Stimulated activated CD8-positive, alpha-beta memory T cell treated with anti-CD3 and anti-CD28 coated beads, Interleukin-12 subunit alpha, Interleukin-12 subunit beta, amount 100 ng/mL, for 1 hour (primary cell): ENCODE results near the gene PIEZO1.

ENCODE experiments used
- DNase-seq: peaks from one replicate; pipeline ENCODE4 v3.0.0-alpha.2; 2020; ENCODE audit warnings: low read depth

The PIEZO1 gene

DNA sequence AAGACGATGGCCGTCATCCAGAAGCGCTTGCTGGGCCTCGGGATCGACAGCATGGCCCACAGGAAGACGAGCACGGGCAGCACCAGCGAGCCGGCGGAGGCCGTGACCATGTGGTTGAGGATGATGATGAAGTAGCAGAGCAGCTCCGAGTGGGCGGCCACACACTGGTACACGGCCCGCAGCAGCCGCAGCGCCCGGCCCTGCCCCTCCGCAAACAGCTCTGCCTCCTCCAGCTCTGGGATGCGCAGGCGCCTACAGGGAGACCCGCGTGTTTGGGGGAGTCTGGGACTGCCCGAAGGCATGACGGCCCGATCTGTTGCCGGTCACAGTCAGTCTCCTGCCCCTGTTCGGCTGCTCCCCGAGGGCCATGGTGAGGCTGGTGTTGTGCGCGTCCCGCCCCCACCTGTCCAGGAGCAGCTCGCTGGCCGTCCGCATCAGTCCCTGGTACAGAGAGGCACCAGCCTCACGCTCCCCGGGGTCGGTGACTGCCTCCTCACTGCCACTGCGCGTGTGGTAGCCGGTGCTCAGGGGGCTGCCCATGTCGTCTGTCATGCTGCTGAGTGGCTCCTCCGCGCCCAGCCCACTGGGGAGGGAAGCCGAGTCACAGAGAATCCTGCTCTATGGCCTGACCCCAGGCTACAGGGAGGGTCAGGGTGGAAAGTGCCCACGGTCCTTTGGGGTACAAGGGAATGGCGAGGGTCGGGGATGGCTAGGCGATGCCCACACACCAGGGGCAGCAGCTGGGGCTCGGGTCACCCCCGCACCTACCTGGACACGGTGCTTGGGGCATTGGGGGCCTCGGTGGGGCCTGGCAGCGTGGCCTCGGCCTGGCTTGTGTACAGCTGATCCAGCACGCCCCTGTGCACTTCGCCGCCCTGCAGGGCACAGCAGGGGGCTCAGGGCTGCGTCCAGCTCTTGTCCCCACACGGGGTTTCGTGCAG, 62.9 kb downstream of the PIEZO1 start:
- no peak for DNase-seq

DNA sequence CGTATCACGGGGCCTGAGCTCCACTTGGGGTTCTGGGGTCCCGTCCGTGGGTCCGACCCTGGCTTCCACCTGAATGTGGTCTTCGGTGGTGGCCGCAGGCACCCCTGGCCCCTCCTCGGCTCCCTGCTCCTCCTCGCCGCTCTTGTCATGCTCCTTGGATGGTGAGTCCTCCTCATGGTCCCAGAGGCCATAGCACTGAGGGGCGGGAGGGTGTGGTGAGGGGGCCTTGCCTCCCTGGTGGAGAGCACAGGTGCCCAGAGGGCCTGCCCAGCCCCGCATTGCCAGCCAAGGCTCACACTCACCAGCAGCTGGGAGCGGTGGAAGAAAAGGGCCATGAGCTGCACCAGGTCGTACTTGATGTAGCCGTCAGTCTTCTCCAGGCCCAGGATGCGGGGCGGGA, 63.8 kb downstream of the PIEZO1 start:
- no peak for DNase-seq

DNA sequence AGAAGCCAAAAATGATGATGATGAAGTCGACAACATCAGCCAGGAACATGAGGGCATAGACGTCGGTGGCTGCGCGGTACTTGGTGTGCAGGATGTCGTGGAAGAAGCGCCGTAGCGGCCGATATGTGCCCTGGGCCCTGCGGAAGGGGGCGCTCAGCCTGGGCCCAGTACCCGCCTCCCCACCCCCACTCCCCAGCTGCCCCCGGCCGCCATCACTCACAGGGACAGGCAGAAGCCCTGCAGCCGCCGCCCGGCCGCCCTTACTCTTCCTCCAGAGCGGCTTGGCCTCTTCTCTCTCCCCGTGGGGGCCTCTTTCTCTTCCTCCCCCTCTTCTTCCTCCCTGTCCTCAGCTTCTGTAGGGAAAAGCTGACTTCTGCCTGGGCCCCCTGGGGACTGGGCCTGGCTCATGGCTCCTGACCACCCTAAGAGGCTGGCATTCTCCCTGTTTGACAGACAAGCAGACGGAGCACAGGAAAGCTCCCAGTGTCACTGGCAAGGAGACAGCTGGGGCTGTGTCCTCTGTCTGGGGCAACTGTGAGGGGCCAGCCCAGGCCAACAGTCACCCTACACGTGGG, 64.5 kb downstream of the PIEZO1 start:
- DNase-seq, result no peak

DNA sequence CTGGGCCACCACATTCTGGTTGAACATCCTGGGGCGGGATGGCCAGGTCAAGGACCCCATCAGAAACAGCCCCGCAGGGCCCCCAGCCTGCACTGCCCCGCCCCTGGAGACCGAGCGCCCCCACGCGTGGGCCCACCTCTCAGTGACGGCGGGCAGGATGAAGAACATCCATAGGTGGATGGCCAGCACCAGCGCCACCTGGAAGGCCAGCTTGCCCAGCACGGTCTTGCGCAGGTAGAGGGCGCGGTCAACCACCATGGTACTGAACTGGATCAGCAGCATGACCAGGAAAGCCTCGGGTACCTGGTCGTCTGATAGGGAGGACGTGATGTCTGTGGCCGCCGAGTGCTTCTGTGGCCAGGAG, 65.1 kb downstream of the PIEZO1 start:
- DNase-seq, result no peak

DNA sequence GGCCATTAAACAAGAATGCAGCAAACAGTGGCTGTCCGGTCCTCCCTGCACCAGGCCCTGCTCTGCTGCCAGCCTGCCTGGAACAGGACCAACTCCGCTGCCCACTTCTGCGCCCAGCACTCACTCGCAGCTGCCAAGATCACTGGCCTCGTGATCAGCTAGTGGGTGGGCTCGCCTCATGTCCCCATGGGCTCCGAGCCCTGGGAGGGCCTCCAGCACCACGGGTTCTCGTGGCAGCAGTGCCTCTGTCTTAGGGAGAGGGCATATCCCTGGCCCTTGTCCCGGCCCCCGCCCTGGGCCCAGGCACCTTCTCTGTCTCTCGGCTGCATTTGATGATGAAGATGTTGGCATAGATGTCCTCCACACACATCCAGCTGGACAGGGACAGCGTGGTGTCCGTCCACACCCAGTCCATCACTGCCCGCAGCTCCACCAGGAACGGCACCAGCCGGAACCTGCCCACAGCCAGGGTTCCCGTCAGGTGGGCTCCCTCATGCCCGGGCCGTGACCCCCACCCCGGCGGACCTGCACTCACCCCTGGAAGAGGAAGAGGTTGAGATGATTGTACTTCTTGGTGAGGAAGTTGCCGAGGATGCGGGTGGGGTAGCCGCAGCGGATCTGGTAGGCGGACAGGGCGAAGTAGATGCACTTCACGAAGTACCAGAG, 65.6 kb downstream of the PIEZO1 start:
- DNase-seq, result no peak

DNA sequence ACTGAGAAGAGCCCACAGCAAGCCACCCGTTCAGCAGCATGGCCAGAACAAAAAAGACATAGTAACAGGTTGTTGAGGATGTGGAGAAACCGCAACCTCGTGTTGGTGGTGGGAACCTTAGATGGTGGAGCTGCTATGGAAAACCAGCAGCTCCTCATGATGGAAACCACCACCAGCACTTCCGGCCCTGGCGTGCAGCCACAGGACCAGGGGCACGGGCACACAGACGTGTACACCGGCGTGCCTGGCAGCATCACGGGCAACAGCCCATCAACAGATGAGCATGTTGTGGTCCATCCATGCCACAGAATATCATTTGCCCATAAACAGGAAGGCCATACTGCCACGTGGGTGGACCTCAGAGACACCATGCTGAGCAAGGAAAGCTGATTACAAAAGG, 66.8 kb downstream of the PIEZO1 start:
- no peak for DNase-seq

DNA sequence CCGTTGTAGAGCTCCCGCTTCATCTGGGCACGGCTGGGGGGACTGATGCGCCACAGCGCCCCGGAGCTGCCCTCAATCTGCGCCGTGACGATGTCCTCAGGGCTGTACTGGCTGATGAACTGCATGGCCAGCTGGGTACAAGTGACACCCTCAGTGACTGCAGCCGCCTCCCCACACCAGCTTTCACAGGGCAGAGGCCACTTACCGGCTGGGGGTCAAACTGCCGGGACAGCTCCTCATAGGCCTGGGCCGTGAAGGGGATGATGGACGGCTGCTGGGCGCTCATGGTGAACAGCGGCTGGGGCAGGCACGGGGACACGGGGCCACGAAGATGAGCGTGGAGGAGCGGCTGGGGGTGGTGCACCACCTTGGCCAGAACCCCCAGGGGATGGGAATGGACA, 68.4 kb downstream of the PIEZO1 start:
- no peak for DNase-seq

DNA sequence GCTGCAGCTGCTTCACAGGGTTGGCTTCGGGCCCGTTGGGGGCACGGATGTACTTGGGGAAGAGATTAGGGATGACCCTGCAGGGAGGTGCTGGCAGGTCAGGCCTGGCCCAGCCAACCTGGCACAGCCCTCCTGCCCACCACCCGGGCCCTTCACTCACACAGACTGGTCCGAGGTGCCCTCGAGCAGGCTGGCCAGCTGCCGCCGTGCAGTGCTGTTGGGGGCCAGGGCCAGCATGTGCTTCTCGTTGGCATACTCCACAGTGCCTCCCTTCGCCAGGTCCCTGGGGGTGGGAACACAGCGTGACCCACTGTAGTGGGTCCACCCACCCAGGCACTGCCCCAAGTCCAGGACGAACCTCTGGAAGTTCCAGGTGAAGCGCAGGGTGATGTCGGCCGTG, 68.8 kb downstream of the PIEZO1 start:
- DNase-seq, result no peak

DNA sequence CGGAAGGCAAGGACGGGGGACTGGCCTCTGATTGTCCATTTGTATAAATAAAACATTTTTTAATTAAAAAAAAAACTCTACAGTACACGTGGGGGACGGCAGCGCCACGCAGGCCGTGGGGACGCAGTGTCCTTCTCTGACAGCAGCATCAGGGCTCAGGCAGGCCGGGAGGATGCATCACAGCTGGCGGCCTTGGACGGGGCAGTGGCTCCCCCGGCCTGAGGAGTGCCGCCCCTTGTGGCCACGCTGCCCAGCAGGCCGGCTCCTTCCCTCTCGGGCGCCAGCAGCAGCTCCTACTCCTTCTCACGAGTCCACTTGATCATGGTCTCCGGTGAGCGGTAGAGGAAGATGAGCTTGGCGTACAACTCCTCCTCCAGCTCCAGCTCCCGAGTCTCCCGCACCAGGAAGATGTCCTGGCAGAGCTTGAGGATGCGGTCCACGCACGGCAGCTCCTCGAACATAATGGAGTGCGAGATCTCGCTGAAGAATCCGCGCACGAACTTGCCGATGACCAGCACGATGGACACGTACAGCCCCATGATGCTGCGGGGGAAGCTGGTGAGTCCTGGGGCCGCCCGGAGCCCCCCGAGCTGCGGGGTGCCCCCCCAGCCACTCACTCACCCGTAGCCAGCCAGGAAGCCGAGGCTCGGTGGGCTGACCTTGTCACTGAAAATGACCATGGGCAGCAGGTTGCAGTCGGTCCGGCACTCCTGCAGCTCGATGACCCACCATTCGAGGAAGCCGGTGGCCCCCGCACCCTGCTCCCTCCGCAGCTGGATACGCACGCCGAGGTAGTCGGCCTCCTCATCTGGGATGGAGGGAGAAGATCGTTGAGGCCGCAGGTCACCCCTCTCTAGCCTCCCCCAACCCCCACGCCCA, 69.5 kb downstream of the PIEZO1 start:
- DNase-seq, result no peak

DNA sequence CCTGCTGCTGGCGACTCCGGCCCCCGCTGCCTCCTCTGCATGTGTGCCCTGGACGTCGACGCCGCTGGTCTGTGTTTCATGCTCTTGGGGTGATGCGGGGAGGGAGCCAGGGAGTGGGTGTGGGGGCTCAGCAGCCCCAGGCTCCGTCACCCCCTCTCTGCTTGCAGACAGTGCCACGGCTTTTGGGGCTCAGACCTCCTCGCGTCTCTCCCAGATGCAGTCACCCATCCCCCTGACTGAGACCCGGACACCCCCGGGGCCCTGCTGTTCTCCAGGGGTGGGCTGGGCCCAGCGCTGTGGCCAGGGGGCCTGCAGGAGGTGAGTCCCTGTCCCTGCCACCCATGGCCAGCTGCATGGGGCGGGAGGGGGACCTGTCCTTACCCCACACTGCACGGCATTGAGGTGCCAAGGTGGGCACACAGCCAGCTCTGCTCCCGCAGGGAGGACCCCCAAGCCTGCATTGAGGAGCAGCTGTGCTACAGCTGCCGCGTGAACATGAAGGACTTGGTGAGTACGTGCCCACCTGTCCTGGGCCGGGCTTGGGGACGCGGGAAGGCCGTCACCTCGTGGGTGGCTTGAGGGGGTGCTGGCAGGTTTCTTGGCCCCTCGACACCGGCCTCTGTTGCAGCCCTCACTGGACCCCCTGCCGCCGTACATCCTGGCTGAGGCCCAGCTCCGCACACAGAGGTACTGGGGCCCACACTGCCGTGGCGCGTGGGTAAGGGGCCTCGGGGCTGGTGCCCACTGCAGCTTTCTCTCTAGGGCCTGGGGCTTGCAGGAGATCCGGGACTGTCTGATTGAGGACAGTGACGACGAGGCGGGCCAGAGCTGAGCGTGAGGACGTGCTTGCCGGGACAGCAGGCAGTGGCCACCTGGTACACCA, 70.4 kb downstream of the PIEZO1 start:
- DNase-seq, result no peak

DNA sequence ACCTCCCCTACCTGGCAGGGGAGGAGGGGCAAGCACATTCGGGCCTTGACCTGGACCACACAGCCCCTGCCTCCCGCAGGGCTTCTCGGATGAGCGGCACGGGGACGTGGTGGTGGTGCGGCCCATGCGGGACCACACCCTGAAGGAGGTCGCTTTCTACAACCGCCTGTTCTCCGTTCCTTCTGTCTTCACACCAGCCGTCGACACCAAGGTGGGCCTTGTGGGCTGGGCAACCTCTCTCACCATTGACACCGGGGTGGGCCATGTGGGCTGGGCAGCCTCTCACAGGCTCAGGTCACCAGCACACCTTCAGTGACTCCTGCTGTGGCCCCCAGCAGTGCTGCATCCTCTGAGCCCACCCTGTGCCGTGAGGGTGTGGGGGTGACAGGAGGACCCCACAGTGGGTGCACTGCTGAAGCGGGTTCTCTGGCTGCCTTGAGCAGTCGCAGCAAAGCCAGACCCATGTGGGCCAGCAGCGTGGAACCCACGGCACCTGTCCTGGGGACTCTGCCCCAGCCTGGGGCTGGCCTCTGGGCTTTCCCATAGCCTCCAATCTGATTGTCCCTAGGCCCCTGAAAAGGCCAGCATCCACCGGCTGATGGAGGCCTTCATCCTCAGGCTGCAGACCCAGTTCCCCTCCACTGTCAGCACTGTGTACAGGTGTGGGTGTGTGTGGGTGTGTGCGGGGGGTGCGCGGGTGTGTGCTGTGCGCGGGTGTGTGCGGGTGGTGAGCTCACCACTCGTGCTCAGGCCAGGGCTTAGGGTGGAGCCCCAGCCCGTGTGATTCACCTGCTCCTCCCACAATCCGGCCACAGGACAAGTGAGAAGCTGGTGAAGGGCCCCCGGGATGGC, 71.2 kb downstream of the PIEZO1 start:
- DNase-seq, result no peak

DNA sequence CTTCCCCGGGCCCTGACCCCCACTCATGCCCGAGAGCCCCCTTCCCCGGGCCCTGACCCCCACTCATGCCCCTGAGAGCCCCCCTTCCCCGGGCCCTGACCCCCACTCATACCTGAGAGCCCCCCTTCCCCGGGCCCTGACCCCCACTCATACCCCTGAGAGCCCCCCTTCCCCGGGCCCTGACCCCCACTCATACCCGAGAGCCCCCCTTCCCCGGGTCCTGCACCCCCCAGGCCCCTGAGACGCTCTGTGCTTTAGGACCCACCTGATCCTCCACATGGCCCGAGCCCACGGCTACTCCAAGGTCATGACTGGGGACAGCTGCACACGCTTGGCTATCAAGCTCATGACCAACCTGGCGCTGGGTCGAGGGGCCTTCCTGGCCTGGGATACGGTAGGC, 72.0 kb downstream of the PIEZO1 start:
- DNase-seq, result no peak

DNA sequence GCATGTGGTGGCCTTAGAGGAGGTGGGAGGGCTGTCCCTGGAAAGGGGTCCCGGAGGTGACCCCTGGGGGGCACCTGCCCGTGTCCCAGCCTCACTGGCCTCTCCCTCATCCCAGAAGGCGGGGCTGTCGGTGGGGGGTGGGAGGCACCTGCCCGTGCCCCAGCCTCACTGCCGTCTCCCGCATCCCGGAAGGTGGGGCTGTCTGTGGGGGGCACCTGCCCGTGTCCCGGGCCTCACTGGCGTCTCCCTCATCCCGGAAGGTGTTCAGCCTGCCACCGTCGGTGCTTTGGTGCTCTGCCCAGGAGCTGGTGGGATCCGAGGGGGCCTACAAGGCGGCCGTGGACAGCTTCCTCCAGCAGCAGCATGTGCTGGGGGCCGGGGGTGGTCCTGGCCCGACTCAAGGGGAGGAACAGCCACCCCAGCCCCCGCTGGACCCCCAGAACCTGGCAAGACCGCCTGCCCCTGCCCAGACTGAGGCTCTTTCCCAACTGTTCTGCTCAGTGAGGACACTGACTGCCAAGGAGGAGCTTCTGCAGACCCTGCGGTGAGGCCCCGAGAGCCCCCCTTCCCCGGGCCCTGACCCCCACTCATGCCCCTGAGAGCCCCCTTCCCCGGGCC, 72.5 kb downstream of the PIEZO1 start:
- DNase-seq, result no peak

DNA sequence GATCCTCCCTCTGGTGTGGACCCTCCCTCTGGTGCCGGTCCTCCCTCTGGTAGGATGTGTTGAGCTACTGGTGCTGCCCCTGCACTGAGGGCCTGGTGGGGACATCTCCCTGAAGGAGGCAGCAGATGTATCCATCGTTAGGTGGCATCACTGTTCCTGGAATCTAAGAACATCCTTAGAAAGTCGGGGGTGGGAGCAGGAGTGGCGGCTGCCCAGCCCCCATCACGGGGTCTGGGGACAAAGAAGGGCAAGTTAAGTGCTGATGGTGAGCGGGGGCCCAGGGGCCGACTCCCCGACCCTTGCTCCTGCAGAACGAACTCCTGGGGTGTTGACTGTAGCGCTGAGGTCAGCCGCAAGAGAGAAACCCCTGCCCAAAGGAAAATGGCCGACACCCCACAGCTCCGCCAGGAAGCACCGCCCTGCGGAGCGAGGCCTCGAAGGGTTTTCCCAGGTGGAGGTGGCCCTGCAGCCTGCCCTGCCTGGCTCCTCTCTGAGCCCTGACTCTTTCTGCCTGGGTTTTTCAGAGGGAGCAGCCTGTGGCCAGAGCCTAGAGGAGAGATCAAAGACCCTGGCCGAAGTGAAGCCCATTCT, 73.2 kb downstream of the PIEZO1 start:
- DNase-seq, result no peak

DNA sequence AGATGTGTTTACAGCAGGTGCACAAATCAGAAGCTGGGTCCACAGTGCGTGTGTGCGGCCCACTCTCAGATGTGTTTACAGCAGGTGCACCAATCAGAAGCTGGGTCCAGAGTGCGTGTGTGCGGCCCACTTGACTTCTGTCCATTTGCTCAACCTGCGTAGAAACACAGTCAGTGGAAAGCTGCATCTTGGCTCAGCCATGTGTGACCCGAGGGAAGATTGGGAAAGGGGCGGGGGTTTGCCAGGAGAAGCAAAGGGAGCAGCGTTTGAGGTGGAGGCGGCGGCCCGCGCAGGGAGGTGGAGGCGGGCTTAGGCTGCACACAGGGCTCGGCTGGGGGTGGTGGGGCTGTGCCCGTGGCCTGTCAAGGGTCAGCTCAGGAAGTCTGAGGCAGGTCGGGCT, 74.5 kb downstream of the PIEZO1 start:
- DNase-seq, result no peak

DNA sequence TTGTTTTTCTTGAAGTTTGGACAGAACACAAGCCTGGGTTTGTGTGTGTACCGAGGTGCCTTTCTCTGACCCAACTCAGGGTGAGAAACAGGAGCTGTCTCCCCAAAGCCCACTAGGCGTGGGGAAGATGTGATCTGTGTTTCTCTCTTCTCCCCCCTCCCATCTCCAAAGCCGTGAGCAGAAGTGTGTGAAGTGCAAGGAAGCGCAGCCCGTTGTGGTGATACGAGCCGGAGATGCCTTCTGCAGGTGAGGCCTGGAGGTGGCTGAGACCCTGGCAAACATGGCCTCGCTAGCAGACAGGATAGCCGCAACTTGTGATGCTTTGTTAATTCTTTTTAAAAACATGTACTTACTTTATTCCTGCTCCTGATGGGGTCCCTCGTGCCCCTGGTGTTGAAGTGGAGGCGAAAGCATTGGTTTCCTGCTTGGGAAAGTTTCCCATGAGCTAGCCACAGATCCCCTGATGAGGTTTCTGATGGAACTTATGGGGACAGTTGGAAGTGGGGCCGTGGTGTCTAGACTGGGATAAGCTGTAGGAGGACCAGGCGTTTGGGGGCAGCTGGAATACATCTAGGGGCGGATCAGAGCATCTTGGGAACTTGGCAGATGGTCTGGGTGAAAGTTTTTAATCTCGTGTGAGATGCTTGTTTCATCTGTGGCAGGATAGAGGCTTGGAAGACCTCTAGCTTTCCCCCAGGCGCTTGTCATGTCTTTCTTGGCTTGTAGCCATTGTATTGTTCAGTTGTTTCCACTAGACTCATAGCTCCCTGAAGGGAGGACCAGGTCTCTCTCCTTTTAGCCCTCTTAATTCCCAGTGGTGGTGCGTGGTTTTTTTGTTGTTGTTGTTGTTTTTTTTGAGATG, 77.8 kb downstream of the PIEZO1 start:
- no peak for DNase-seq

DNA sequence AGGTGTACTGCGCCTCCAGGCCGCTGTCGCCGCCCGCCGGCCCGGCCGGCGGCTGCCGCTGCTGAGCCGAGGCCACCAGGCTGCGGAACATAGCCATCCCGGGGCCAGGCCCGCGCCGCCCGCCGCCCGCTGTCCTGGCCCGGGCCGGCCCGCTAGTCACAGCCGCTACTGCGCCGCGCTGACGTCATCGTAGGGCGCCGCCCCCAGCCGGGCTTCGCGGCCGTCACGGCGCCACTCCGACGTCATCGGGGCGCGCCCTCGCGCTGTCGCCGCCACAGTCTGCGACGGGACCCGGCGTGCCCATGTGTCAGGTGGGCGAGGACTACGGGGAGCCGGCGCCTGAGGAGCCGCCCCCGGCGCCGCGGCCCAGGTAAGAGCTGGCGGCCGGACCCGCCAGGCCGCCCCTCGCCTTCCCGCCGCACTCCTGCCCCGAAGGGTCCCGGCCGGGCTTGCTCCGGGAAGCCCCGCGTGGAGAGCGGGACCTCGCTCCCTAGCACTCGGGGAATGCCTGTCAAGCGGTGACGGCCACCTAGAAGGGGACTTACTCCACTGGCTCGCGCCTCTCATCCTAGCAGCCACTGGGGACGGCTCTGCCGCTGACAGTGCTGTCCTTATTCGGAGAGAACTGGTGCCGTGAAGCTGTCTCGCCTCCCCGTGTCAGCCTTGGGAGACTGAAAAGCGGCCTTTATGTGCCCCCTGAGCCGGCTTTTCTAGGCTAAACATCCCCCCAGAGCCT, 78.6 kb downstream of the PIEZO1 start, which contains the start of the genes CTU2 and RNF166:
Gene CTU2 (plus strand): TSS at position 275 of the 736 bp plus-strand sequence. CDS start 28 bp downstream, at position 303.
Gene RNF166 (minus strand): TSS at position 180 of the 736 bp plus-strand sequence. CDS start 83 bp downstream, at position 97.
- peak; percentile 83 for DNase-seq
